Stimulated activated CD8-positive, alpha-beta memory T cell treated with anti-CD3 and anti-CD28 coated beads, Interleukin-7, amount 100 ng/mL, for 48 hours (primary cell): ENCODE measurements around the gene ERMAP.

Experiments
- DNase-seq, 2 donors: peaks; one replicate each; pipeline ENCODE4 v3.0.0-alpha.2; 2020; ENCODE audit warnings: low read depth in 1 of 2; ENCODE audit errors: extremely low read depth in 1 of 2

Gene ERMAP

DNA sequence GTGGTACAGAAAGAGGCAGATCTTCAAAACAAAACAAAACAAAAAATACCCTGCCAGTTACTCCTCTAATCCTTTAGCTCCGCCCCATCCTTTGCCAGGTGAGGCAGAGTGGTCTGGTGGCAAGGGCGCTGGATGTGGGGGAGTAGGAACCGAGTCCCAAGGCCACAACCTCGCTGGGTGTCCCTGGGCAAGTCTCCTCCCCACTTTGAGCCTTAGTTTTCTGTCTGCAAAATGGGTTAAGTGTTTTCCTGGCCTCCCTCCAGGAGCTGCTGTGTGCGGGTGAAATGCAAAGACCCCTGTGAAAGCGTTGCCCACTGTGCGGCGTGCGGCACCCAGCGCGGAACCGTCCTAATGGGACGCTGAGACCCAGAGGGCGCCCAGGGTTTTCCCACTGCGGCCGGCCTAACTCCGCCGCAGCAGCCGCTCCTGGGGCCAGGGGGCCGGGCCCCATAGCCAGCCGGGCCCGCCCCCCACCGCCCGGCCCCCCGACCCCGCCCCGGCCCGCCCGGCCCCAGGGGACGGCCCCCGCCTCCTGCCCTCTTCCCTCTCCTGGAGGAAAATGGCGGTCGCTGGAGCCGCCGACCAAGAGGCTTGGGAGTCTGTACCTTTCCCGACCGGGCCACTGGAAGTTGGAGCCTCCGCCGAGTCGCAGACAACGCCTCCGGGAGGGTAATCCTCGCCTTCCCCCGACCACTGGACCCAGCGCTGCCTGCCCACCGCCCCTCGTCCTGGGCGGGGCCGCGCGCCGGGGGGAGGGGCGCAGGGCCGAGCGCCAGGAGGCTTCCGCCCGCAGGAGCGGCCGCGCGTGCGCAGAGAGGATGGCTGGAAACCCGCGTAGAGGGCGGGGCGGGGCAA lies at the start of gene ERMAP, which contains the start of gene SVBP:
ERMAP (plus strand) TSS at position 538 of the 855 bp plus-strand sequence. CDS start 13,327 bp downstream, outside the sequence.
SVBP (minus strand) TSS at position 813 of the 855 bp plus-strand sequence. CDS start 853 bp downstream, outside the sequence.
- DNase-seq = peak; percentile 87 to 91

- no peak for DNase-seq
Observed at GRCh38 chr1:42767510-42768000, 49.4 kb upstream of the ERMAP start.

DNA sequence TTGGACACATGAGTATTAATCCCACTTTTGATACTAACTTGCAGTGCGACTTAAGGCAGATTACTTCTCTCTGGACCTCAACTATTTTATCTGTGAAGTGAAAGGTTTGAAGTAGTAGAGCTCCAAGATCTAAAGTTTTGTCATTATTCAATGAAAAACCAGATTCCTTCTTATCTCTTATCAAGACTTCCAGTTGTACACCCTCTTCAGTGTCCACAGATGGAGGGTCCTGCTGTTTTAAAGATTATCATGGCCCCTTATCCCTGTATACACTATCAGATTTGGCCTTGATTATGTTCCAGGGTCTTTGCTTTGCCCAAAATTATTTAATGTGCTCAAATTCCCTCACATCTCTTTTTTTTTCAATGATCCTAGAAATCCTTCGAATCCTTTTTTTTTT lies 48.8 kb upstream of the ERMAP start:
- no peak for DNase-seq

DNA sequence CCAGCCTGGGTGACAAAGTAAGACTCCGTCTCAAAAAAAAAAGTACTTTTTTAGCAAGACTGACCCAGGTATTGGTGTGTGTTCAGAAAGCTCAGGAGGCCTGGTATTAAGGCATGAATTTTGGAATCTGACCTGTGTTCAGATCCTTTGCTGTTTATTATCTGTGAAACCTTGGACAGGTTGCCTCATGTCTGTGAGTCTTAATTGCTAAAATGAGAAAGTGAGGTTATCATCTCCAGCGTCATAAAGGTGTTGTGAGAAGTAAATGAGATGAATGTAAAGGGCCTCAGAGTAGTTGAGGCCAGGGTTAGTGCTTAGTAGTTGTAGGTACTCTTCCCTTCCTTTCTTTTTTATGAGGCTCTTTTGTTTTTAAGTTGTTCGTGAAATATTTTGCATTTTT lies 47.1 kb upstream of the ERMAP start:
- no peak for DNase-seq

- no peak for DNase-seq
Observed at GRCh38 chr1:42773420-42773819, 43.5 kb upstream of the ERMAP start.

- no peak for DNase-seq
Observed at GRCh38 chr1:42774928-42775526, 41.9 kb upstream of the ERMAP start.

- no peak for DNase-seq
Observed at GRCh38 chr1:42776502-42776901, 40.4 kb upstream of the ERMAP start.

GRCh38 chr1:42777852-42778251 lies 39.1 kb upstream of the ERMAP start:
- no peak for DNase-seq

- no peak for DNase-seq
Observed at GRCh38 chr1:42779725-42780124, 37.2 kb upstream of the ERMAP start.

- no peak for DNase-seq
Observed at GRCh38 chr1:42780176-42780575, 36.7 kb upstream of the ERMAP start.

- DNase-seq = no peak
Observed at GRCh38 chr1:42783092-42783491, 33.8 kb upstream of the ERMAP start.

- no peak for DNase-seq
Observed at GRCh38 chr1:42784547-42784945, 32.4 kb upstream of the ERMAP start.

DNA sequence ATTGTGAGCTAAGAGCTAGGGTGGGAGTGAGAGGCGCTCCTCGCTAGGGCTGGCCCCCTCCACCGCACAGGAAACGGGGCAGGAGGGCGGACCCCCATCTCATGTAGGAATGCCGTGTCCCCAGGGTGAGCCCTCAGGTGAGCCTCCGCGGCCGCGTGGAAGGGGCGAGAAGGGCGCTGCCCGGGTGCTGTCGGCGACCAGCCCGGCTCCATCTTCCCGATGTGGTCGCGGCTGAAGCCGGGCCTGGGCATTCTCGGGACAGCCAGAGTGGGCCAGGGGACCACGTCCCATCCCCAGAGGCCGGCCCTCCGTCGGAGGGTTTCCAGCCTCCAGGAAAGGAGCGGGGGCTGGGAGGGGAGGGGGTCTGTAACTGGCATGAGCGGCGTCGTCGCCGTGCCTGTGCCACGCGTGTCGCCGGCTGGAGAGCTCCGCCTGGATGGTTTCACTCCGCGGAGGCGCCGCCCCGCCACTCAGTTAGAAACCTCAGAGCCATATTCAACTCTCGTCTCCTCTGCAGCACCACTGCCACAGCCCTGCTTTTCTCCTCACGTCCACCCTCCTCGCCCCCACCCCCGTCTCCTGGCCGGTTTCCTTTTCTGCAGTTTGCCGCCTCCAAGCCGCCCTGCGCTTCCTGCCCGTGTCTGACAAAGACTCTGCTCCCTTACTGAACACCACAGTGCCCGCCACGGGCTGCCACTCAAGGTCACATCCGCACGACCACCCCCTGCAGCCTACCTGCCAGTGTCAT lies 31.8 kb upstream of the ERMAP start, which contains the start of gene TMEM269:
TMEM269 (plus strand) TSS at position 46 of the 748 bp plus-strand sequence. CDS start 4,903 bp downstream, outside the sequence.
- peak; percentile 9 to 18 for DNase-seq

DNA sequence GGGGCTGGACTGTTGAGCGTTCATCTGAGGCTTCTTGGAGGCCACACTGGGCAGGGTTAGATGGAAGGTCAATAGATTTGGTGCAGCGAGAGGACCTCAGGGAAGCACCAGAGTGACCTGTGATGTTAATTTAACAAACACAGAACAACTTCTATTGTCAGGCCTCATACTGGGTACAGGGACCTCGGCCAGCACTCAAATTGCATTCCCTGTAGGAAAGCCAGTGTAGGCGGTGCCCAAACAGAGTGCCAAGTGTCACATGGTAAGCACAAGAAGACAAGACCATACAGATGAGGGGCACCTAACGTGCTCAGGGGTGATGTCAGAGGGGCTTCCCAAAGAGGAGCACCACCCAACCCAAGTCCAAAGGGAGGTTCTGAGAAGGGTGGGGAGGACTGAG lies 30.8 kb upstream of the ERMAP start:
- DNase-seq = no peak

DNA sequence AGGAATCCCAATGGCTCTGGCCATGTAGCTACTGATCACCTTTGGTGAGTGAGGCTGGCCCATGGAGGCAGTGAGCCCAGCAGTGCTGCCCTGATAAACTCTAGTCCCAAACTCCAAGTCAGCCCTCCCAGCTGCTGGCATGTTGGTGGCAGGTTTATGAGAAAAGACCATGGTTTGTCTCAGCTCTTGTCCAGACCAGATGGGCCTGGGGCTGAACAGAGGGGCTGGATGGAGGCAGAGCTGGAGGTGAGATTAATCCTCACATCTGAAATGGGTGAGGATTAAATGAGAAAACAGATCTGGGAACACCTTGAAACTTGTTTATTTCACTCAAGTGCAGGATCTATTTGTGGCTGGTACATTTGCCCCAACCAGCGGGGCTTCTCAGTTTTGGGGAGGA lies 28.9 kb upstream of the ERMAP start:
- DNase-seq = no peak

DNA sequence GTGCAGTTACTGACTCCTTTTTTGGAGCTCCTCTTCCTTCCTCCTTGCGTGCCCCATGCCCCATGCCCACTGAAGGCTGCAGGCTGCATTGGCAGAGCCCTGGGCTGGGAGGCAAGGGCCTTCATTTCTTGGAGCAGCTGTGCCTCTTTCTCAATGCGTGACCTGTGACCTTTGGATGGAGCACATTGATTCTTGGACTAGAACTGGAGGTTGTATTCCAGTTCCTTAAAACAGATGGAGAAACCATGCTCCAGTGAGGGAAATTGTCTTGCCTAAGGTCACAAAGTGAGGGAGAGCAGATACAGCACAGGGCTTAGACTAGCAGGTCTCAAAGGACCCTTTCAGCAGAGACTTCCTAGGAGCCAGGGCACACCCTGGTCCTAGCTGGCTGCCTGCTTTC lies 23.1 kb upstream of the ERMAP start:
- no peak for DNase-seq

- no peak for DNase-seq
Observed at GRCh38 chr1:42797414-42797813, 19.5 kb upstream of the ERMAP start.

GRCh38 chr1:42797979-42798378 lies 18.9 kb upstream of the ERMAP start:
- no peak for DNase-seq

GRCh38 chr1:42801832-42802473 lies 15.0 kb upstream of the ERMAP start:
- no peak for DNase-seq

GRCh38 chr1:42806171-42806570 lies 10.8 kb upstream of the ERMAP start:
- DNase-seq = no peak

- no peak for DNase-seq
Observed at GRCh38 chr1:42806593-42806992, 10.3 kb upstream of the ERMAP start.
